Right lobe of liver (tissue), 4 donors: Measurements from ENCODE around the gene AKNA.

Source experiments
- POLR2A ChIP-seq: fragments of 450-650 bp; IDR thresholded peaks from one replicate; pipeline ENCODE4 v1.6.1; 2017; ENCODE audit warnings: antibody characterized with exemption, mild to moderate bottlenecking
- TF ChIP-seq, protein P1 (sequence below), 4 donors: fragments of 200-600 bp in 3 of 4; fragments of 450-650 bp in 1 of 4; IDR thresholded peaks; one replicate each; pipeline versions ENCODE4 v1.5.1 to v1.8.0; 2016 to 2022; ENCODE audit warnings: antibody characterized with exemption in 4 of 4, mild to moderate bottlenecking in 2 of 4
- donor health status: DM: no; HTN: no; CAD: no.
- donor health status: DM: no; HTN: no; CAD: no.
- donor health status: DM: no; HTN: yes; CAD: no.

GRCh38 chr9:114388764-114389375 is 1.1 kb upstream of the AKNA start:
- TF ChIP-seq, protein P1, sequence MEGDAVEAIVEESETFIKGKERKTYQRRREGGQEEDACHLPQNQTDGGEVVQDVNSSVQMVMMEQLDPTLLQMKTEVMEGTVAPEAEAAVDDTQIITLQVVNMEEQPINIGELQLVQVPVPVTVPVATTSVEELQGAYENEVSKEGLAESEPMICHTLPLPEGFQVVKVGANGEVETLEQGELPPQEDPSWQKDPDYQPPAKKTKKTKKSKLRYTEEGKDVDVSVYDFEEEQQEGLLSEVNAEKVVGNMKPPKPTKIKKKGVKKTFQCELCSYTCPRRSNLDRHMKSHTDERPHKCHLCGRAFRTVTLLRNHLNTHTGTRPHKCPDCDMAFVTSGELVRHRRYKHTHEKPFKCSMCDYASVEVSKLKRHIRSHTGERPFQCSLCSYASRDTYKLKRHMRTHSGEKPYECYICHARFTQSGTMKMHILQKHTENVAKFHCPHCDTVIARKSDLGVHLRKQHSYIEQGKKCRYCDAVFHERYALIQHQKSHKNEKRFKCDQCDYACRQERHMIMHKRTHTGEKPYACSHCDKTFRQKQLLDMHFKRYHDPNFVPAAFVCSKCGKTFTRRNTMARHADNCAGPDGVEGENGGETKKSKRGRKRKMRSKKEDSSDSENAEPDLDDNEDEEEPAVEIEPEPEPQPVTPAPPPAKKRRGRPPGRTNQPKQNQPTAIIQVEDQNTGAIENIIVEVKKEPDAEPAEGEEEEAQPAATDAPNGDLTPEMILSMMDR (IDR thresholded peaks at IDR 0.05) = no peak
- no peak for TF ChIP-seq POLR2A
